HG02840 (cell line): ENCODE data around the gene BARX1.
"Not testable (repeated sequence)": the region's sequence is repeated elsewhere in the genome, so short reads cannot be mapped to it uniquely, and the experiment has no call there.

Experiments
- ATAC-seq: cut with Tn5 transposase; IDR thresholded peaks from one replicate; pipeline ENCODE4 v1.9.1; 2021; ENCODE audit warnings: mild to moderate bottlenecking, moderate library complexity, moderate number of reproducible peaks; ENCODE audit not compliant: unreplicated experiment, low FRiP score

The BARX1 gene

DNA sequence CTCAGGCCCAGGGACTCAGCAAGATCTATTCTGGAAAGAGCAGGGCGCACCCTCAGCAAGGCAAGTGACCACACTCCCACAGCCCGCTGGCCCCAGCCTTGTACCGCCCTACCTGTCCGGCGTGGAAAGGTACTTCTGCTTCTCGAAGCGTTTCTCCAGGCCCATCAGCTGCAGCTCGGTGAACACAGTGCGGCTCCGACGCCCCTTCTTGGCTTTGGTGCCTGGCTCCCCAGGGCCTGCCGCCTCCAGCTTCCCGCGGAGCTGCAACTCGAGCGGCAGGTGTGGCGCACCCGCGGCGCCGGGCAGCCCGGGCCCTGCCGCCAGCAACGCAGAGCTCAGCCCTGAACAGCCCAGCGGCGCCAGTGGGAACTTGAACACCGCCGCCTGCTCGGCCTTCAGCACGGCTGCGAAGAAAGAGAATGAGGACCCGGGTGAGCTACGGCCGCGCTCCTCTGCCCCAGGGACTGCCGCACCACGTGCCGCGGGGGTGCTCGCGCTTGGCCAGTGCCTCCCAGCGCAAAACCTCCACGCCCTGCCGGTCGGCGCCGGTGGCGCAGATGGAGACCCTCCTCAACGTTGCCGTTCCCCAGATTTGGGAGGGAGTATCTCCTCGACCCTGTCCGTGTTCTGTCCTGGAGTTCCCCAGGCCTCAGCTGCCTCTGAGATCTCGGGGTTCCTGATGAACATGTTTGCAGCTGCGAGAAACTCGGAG, 2.2 kb downstream of the BARX1 start:
- ATAC-seq: no peak

GRCh38 chr9:93952119-93952783, 2.9 kb downstream of the BARX1 start:
- ATAC-seq: no peak

GRCh38 chr9:93951655-93952118, 3.5 kb downstream of the BARX1 start:
- ATAC-seq: no peak

- ATAC-seq: no peak
Measured at GRCh38 chr9:93950619-93951601, 4.2 kb downstream of the BARX1 start.

GRCh38 chr9:93949694-93950449, 5.3 kb downstream of the BARX1 start:
- ATAC-seq: no peak

- ATAC-seq: no peak
Measured at GRCh38 chr9:93949073-93949693, 6.0 kb downstream of the BARX1 start.

- ATAC-seq: no peak
Measured at GRCh38 chr9:93948441-93949072, 6.6 kb downstream of the BARX1 start.

- no peak for ATAC-seq
Measured at GRCh38 chr9:93947409-93948070, 7.6 kb downstream of the BARX1 start.

DNA sequence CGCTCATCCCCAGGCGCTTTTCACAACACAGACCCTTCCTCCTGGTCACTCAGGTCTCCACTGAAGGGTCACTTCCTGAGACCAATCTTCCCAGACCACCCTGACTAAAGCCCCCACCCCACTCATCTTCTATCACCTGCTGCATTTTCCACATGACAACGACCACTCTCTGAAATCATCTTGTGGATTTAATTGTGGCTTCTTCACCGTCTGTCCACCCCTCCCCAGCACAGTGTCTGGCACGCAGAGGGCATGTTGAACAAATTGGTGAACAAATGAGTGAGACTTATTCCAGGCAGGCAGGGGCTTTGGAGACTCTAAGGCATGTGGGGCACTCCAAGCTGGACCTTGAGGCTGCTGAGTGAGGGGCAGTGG, 8.8 kb downstream of the BARX1 start:
- ATAC-seq: no peak

- ATAC-seq: no peak
Measured at GRCh38 chr9:93945400-93946337, 9.5 kb downstream of the BARX1 start.

GRCh38 chr9:93944011-93944410, 11.1 kb downstream of the BARX1 start:
- ATAC-seq: no peak

DNA sequence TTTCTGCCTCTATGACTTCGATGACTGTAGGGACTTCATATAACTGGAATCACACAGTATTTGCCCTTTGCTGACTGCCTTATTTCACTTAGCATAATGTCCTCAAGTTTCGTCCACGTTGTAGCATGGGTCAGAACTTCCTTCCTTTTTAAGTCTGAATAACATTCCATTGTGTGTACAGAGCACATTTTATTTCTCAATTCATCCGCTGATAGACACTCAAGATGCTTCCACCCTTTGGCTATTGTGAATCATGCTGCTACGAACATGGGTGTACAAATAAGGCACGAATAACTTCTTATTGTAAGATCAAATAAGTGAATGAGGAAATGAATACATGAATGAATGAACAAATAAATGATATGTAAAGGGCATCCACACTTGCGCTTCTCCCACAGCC, 13.0 kb downstream of the BARX1 start:
- ATAC-seq: no peak

- ATAC-seq: no peak
Measured at GRCh38 chr9:93941493-93941892, 13.7 kb downstream of the BARX1 start.

GRCh38 chr9:93940951-93941350, 14.2 kb downstream of the BARX1 start:
- ATAC-seq: no peak

- not testable (repeated sequence) for ATAC-seq
Measured at GRCh38 chr9:93939589-93939988, 15.6 kb downstream of the BARX1 start.

DNA sequence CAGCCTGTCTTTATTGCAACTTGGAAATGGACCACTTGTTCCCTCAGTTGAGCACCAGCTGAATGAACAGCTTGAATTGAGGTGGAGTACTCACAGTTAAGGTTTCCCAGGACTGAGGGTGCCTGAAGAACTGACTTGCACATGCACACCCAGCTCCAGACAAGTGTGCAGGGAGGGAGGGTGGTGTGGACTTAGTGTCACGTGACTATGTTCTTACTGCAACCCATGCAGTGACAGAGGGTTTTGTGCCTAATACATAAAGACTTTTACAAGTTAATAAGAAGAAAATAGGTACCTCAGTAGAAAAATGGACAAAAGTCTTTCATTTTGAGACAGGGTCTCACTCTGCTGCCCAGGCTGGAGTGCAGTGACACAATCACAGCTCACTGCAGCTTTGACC, 18.0 kb downstream of the BARX1 start:
- ATAC-seq: no peak

DNA sequence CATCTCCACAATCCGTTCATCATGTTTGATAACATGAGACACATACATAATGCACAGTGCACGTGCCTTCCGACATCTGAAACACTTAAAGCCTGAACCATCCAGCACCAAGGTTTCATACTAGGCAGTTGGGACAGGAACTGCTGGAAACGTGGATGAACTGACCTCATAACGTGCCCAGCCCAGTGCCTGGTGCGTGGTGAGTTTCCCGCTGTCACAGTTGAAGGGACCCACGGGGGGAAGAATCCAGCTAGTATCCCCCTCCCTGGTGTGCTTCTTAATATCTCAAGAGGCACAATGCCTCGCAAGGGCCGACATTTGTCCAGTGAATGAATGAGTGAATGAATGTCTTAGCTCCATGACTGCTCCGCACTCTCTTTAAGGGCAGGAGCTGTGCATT, 23.2 kb downstream of the BARX1 start:
- ATAC-seq: no peak

- no peak for ATAC-seq
Measured at GRCh38 chr9:93930070-93930469, 25.1 kb downstream of the BARX1 start.
